K562 (cell line): Measurements from ENCODE around the gene OR7C1.

Experiments used
- TF ChIP-seq, protein P1 (sequence below), 3 experiments: IDR thresholded peaks in 2 of 3; conservative IDR thresholded peaks in 1 of 3; 2 replicates each; pipeline ENCODE4 v1.5.1; 2011 to 2012; ENCODE audit warnings: low read length in 3 of 3, mild to moderate bottlenecking in 3 of 3, control low read depth in 2 of 3, improper control_type of control experiment in 1 of 3, inconsistent platforms in 1 of 3, low read depth in 1 of 3, mixed read lengths in 1 of 3, moderate library complexity in 1 of 3; ENCODE audit not compliant: insufficient read depth in 2 of 3
- TF ChIP-seq, protein P2 (sequence below): fragments of 450-650 bp; formaldehyde crosslinking; IDR thresholded peaks from 2 replicates; pipeline ENCODE4 v1.4.0; 2022; ENCODE audit warnings: mild to moderate bottlenecking, moderate library complexity

DNA sequence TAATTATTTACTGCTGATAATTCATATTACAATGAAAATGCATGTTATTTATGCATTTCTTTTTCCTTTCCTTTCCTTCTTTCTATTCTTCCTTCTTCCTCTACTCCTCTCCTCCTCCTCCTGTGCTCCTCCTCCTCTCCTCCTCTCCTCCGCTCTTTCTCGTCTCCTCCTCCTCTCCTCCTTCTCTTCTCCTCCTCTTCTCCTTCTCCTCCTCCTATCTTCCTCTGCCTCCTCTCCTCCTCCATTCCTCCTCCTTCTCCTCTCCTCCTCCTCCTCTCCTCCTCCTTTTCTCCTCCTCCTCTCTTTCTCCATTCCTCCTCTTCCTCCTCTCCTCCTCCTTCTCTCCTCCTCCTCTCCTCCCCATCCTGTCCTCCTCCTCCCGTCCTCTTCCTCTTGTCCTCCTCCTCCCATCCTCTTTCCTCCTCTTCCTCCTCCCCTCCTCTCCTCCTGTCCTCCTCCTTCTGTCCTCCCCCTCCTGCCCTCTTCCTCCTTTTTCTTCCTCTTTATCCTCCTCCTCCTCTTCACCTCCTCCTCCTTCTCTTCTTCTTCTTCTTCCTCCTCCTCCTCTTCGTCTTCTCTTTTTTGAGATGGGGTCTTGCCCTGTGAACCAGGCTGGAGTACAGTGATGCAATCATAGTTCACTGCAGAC, 71.4 kb downstream of the OR7C1 start:
- TF ChIP-seq, protein P1, sequence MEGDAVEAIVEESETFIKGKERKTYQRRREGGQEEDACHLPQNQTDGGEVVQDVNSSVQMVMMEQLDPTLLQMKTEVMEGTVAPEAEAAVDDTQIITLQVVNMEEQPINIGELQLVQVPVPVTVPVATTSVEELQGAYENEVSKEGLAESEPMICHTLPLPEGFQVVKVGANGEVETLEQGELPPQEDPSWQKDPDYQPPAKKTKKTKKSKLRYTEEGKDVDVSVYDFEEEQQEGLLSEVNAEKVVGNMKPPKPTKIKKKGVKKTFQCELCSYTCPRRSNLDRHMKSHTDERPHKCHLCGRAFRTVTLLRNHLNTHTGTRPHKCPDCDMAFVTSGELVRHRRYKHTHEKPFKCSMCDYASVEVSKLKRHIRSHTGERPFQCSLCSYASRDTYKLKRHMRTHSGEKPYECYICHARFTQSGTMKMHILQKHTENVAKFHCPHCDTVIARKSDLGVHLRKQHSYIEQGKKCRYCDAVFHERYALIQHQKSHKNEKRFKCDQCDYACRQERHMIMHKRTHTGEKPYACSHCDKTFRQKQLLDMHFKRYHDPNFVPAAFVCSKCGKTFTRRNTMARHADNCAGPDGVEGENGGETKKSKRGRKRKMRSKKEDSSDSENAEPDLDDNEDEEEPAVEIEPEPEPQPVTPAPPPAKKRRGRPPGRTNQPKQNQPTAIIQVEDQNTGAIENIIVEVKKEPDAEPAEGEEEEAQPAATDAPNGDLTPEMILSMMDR (IDR thresholded peaks at IDR 0.05 in 2 of 3, conservative IDR thresholded peaks at IDR 0.05 in 1 of 3; ENCODE audit: insufficient read depth in 2 of 3, low read depth in 1 of 3, low read length in 3 of 3): no peak
- TF ChIP-seq, protein P2, sequence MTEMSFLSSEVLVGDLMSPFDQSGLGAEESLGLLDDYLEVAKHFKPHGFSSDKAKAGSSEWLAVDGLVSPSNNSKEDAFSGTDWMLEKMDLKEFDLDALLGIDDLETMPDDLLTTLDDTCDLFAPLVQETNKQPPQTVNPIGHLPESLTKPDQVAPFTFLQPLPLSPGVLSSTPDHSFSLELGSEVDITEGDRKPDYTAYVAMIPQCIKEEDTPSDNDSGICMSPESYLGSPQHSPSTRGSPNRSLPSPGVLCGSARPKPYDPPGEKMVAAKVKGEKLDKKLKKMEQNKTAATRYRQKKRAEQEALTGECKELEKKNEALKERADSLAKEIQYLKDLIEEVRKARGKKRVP (CRISPR knock-in tag): no peak
